Measurements from ENCODE around the gene NCKAP5L. TPM values are rescaled to one million over a fixed set of nuclear protein-coding genes. Genes with fewer than 3 reads are reported as not detected.

NCKAP5L gene
- total RNA-seq, 2 experiments from 2014 or later: 1.1 to 1.2 TPM

GRCh38 chr12:49827051-49827400, 1.2 kb downstream of the NCKAP5L start:
- H3K27me3 Mint-ChIP-seq: peaks cover 32% of the 10 kb centered on the region
- peak overlapping the region; percentile 49 for H3K4me3 Mint-ChIP-seq
- H3K27ac Mint-ChIP-seq: no peak overlapping the region
- no peaks in the 10 kb centered on the region for H3K9me3 Mint-ChIP-seq
- H3K36me3 Mint-ChIP-seq (ENCODE audit: low read depth): no peaks in the 10 kb centered on the region
- H3K4me1 Mint-ChIP-seq: peaks cover 15% of the 10 kb centered on the region
- POLR2A ChIA-PET: interaction anchor here (1.6 to 5.7 kb wide), 2 partner anchors 15 to 156 kb away, joined by 4 to 37 read pairs; partner anchors contain the start of gene BCDIN3D
- CTCF ChIA-PET: interaction anchor here (1.3 to 1.9 kb wide), 2 partner anchors 12 to 86 kb away, joined by 4 read pairs; partner anchors contain the start of gene TMBIM6
- no peak for DNase-seq

GRCh38 chr12:49825971-49826421, 2.2 kb downstream of the NCKAP5L start:
- ChIA-PET CTCF (interaction anchor here (0.6 to 1.3 kb wide), 2 partner anchors 13 to 167 kb away, joined by 3 to 4 read pairs; no protein-coding TSS in a partner anchor), POLR2A (interaction anchor here (5.7 kb wide), 1 partner anchor 16 kb away, joined by 37 read pairs; the partner anchor contains the start of gene BCDIN3D)
- H3K27ac Mint-ChIP-seq: no peak overlapping the region
- H3K36me3 Mint-ChIP-seq (ENCODE audit: low read depth): no peaks in the 10 kb centered on the region
- no peaks in the 10 kb centered on the region for H3K9me3 Mint-ChIP-seq
- H3K4me1 Mint-ChIP-seq: peaks cover 21% of the 10 kb centered on the region
- no peak for DNase-seq
- no peak overlapping the region for H3K4me3 Mint-ChIP-seq
- peaks cover 28% of the 10 kb centered on the region for H3K27me3 Mint-ChIP-seq

- H3K27ac Mint-ChIP-seq: no peak overlapping the region
- no peaks in the 10 kb centered on the region for H3K36me3 Mint-ChIP-seq (ENCODE audit: low read depth)
- H3K4me1 Mint-ChIP-seq: peaks cover 24% of the 10 kb centered on the region
- ChIA-PET POLR2A (interaction anchor here (5.7 kb wide), 1 partner anchor 16 kb away, joined by 37 read pairs; the partner anchor contains the start of gene BCDIN3D), CTCF (interaction anchor here (0.6 kb wide), 1 partner anchor 168 kb away, joined by 3 read pairs; no protein-coding TSS in a partner anchor)
- no peak overlapping the region for H3K4me3 Mint-ChIP-seq
- H3K27me3 Mint-ChIP-seq: peaks cover 28% of the 10 kb centered on the region
- no peaks in the 10 kb centered on the region for H3K9me3 Mint-ChIP-seq
- no peak for DNase-seq
Observed at GRCh38 chr12:49825360-49825970, 2.7 kb downstream of the NCKAP5L start.

GRCh38 chr12:49824895-49825294, 3.3 kb downstream of the NCKAP5L start:
- Mint-ChIP-seq H3K4me1 (peaks cover 24% of the 10 kb centered on the region), H3K36me3 (ENCODE audit: low read depth) (no peaks in the 10 kb centered on the region), H3K27ac (no peak overlapping the region), H3K4me3 (no peak overlapping the region), H3K27me3 (peaks cover 22% of the 10 kb centered on the region), H3K9me3 (no peaks in the 10 kb centered on the region)
- DNase-seq: no peak
- ChIA-PET CTCF (interaction anchor here (0.5 to 0.9 kb wide), 2 partner anchors 42 to 1088 kb away, joined by 3 read pairs; no protein-coding TSS in a partner anchor), POLR2A (interaction anchor here (0.6 kb wide), 1 partner anchor 20 kb away, joined by 3 read pairs; no protein-coding TSS in a partner anchor)

GRCh38 chr12:49824416-49824815, 3.8 kb downstream of the NCKAP5L start:
- ChIA-PET CTCF (interaction anchor here (0.5 to 0.9 kb wide), 2 partner anchors 43 to 1088 kb away, joined by 3 read pairs; no protein-coding TSS in a partner anchor), POLR2A (interaction anchor here (0.6 kb wide), 1 partner anchor 21 kb away, joined by 3 read pairs; no protein-coding TSS in a partner anchor)
- Mint-ChIP-seq H3K27ac (no peak overlapping the region), H3K27me3 (peaks cover 22% of the 10 kb centered on the region), H3K9me3 (no peaks in the 10 kb centered on the region), H3K4me3 (no peak overlapping the region), H3K36me3 (ENCODE audit: low read depth) (no peaks in the 10 kb centered on the region), H3K4me1 (peaks cover 26% of the 10 kb centered on the region)
- no peak for DNase-seq

GRCh38 chr12:49823951-49824350, 4.3 kb downstream of the NCKAP5L start:
- no peaks in the 10 kb centered on the region for H3K9me3 Mint-ChIP-seq
- DNase-seq: no peak
- H3K27me3 Mint-ChIP-seq: peaks cover 18% of the 10 kb centered on the region
- ChIA-PET POLR2A (no interaction called here), CTCF (interaction anchor here (0.9 kb wide), 1 partner anchor 43 kb away, joined by 3 read pairs; no protein-coding TSS in a partner anchor)
- H3K36me3 Mint-ChIP-seq (ENCODE audit: low read depth): no peaks in the 10 kb centered on the region
- no peak overlapping the region for H3K4me3 Mint-ChIP-seq
- no peak overlapping the region for H3K27ac Mint-ChIP-seq
- H3K4me1 Mint-ChIP-seq: peaks cover 22% of the 10 kb centered on the region

- Mint-ChIP-seq H3K36me3 (ENCODE audit: low read depth) (no peaks in the 10 kb centered on the region), H3K9me3 (no peaks in the 10 kb centered on the region), H3K4me1 (peaks cover 16% of the 10 kb centered on the region), H3K27ac (no peak overlapping the region), H3K27me3 (peaks cover 14% of the 10 kb centered on the region), H3K4me3 (no peak overlapping the region)
- no peak for DNase-seq
- ChIA-PET POLR2A (no interaction called here), CTCF (no interaction called here)
Observed at GRCh38 chr12:49823350-49823749, 4.9 kb downstream of the NCKAP5L start.

- Mint-ChIP-seq H3K4me3 (no peak overlapping the region), H3K4me1 (peaks cover 14% of the 10 kb centered on the region), H3K36me3 (ENCODE audit: low read depth) (no peaks in the 10 kb centered on the region), H3K9me3 (no peaks in the 10 kb centered on the region), H3K27ac (peak overlapping the region; percentile 27), H3K27me3 (peaks cover 4% of the 10 kb centered on the region)
- no peak for DNase-seq
- CTCF ChIA-PET: interaction anchor here (1.5 to 1.9 kb wide), 2 partner anchors 44 to 145 kb away, joined by 3 to 7 read pairs; no protein-coding TSS in a partner anchor
- POLR2A ChIA-PET: interaction anchor here (1.2 kb wide), 1 partner anchor 18 kb away, joined by 3 read pairs; no protein-coding TSS in a partner anchor
Observed at GRCh38 chr12:49821373-49822287, 6.6 kb downstream of the NCKAP5L start.

GRCh38 chr12:49819786-49820185, 8.4 kb downstream of the NCKAP5L start:
- no peak overlapping the region for H3K27ac Mint-ChIP-seq
- H3K4me3 Mint-ChIP-seq: no peak overlapping the region
- ChIA-PET CTCF (interaction anchor here (0.7 to 1.9 kb wide), 5 partner anchors 37 to 266 kb away, joined by 3 to 7 read pairs (median 4); no protein-coding TSS in a partner anchor), POLR2A (interaction anchor here (0.9 kb wide), 1 partner anchor 453 kb away, joined by 3 read pairs; the partner anchor contains the start of gene SPATS2)
- no peaks in the 10 kb centered on the region for H3K36me3 Mint-ChIP-seq (ENCODE audit: low read depth)
- H3K9me3 Mint-ChIP-seq: no peaks in the 10 kb centered on the region
- H3K27me3 Mint-ChIP-seq: no peaks in the 10 kb centered on the region
- H3K4me1 Mint-ChIP-seq: peaks cover 14% of the 10 kb centered on the region
- no peak for DNase-seq

GRCh38 chr12:49818241-49818895, 9.8 kb downstream of the NCKAP5L start:
- Mint-ChIP-seq H3K27ac (no peak overlapping the region), H3K36me3 (ENCODE audit: low read depth) (no peaks in the 10 kb centered on the region), H3K4me3 (no peak overlapping the region), H3K27me3 (no peaks in the 10 kb centered on the region), H3K9me3 (no peaks in the 10 kb centered on the region), H3K4me1 (peaks cover 14% of the 10 kb centered on the region)
- ChIA-PET POLR2A (no interaction called here), CTCF (no interaction called here)
- no peak for DNase-seq

- H3K36me3 Mint-ChIP-seq (ENCODE audit: low read depth): no peaks in the 10 kb centered on the region
- POLR2A ChIA-PET: no interaction called here
Observed at GRCh38 chr12:49813131-49813530, 15.1 kb downstream of the NCKAP5L start.

GRCh38 chr12:49811961-49812401, 16.2 kb downstream of the NCKAP5L start:
- Mint-ChIP-seq H3K27me3 (no peaks in the 10 kb centered on the region), H3K9me3 (no peaks in the 10 kb centered on the region), H3K36me3 (ENCODE audit: low read depth) (no peaks in the 10 kb centered on the region), H3K4me1 (no peaks in the 10 kb centered on the region), H3K27ac (no peak overlapping the region), H3K4me3 (no peak overlapping the region)
- DNase-seq: no peak
- ChIA-PET POLR2A (no interaction called here), CTCF (interaction anchor here (1.8 kb wide), 1 partner anchor 34 kb away, joined by 7 read pairs; no protein-coding TSS in a partner anchor)

More at GRCh38 chr12:49813131-49813530, 15.1 kb downstream of the NCKAP5L start:
- H3K9me3 Mint-ChIP-seq: no peaks in the 10 kb centered on the region
- CTCF ChIA-PET: no interaction called here
- no peaks in the 10 kb centered on the region for H3K27me3 Mint-ChIP-seq
- no peak for DNase-seq
- H3K27ac Mint-ChIP-seq: no peak overlapping the region
- no peaks in the 10 kb centered on the region for H3K4me1 Mint-ChIP-seq
- no peak overlapping the region for H3K4me3 Mint-ChIP-seq

Data from activated CD4-positive, alpha-beta memory T cell treated with anti-CD3 and anti-CD28 coated beads, Interleukin-2, amount 10 ng/mL, durations not matched to agents 7 days and 5 days (primary cell).